GM20431 (cell line): ENCODE measurements around the gene TFCP2L1.
"Not testable (repeated sequence)": the region's sequence is repeated elsewhere in the genome, so short reads cannot be mapped to it uniquely, and the experiment has no call there.

Experiments used
- in situ Hi-C: fragments of 300-500 bp; cut with MseI, MboI; formaldehyde crosslinking; loops from one replicate; pipeline ENCODE4 v1.15.0; 2020; ENCODE audit warnings: low sequenced_read_pairs; ENCODE audit not compliant: unreplicated experiment

TFCP2L1 gene

DNA sequence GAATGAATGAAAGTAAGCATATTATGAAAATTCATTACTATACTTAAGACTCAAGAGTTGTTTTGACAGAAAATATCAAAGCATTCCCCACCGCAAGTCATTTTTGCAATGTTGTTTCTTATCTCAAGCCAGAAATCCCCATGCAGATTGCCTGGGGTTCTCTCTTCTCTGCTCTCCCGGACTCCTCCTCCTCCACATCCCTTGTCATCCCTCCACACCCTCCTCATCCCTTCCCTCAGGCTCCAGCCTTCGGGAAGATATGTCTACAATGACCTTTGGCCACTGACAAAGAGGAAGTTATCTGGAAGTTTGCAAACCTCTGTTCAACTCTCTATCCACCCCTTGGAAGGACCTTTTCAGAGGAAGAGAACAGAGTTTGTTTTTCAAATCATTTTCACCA lies 11.9 kb downstream of the TFCP2L1 start:
- in situ Hi-C loops = no loop called here

DNA sequence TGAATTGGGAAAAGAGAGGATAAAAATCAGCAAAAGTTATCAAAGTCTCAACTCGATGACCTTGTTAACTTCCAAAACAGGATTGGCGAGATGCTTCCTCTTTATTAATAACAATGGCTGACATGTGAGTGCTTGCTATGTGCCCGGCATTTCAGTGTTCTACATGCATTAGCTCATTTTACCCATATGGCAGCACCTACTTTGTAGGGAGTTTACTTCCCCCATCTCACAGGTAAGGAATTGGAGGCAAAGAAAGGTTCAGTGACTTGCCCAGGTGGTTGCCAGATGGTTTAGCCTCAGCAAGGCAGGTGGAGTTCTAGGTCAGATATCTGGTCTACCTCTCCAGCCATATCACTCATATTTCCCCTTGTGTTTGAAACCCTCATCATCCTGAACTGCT lies 12.4 kb downstream of the TFCP2L1 start:
- in situ Hi-C loops = no loop called here

DNA sequence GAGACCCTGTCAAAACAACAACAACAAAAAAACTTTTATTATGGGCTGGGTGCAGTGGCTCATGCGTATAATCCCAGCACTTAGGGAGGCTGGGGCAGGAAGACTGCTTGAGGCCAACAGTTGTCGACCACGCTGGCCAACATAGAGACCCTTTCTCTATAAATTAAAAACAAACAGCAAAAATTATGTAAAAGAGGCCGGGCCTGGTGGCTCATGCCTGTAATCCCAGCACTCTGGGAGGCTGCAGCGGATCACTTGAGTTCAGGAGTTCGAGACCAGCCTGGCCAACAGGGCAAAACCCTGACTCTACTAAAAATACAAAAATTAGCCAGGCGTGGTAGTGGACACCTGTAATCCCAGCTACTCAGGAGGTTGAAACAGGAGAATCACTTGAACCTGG lies 15.6 kb downstream of the TFCP2L1 start:
- in situ Hi-C loops = not testable (repeated sequence)

DNA sequence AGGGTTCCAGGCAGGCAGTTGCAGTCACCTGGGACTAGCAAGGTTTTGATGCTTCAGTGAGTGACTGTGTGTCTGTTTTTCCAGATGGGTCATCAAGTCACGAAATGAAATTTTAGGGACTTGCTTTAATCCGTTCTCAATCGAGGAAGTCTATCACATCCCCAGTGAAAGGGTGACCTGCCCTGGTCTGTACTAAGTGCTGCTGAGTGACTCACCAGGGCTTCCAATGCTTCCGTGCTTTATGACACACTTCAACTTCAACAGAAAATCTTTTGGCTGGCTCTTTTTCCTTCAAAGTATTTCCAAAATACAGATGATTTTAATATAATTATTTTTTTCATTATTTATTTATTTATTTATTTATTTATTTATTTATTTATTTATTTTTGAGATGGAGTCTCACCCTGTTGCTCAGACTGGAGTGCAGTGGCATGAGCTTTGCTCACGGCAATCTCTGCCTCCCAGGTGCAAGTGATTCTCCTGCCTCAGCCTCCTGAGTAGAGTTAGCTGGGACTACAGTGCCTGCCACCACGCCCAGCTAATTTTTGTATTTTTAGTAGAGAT lies 18.4 kb downstream of the TFCP2L1 start:
- in situ Hi-C loops = no loop called here

DNA sequence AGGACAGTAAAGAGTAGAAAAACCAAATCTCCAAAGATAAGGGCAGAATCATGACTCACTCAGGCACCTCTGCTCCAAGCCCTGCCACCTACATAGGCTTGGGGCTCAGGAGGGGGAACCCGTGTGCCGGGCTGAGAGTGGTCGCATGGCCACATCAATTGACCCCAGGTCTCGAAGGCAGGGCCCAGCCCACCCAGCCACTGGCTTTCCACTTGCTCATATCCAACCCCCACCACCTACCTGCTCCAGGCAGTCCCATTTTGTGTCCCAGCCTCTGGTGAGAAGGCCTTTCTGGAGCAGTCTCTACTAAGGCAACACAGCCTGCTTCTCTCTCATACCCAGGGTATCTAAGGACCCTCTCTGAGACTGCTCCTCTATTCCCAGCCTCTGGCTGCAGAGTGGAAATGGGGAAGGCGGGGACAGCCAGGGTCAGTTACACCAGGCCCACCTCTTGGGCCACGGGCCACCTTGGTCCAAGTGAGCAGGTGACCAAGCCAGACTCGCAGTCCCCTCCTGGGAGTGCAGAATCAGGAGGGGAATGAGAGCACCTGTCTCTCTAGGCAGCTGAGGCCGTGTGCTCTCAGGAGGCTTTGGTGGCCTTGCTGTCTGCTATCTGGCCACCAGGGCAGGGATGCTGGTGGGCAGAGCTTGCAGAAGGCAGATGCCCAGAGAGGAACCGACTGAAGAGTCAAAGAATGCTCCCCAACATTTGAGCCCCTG lies 20.8 kb downstream of the TFCP2L1 start:
- in situ Hi-C loops = no loop called here

DNA sequence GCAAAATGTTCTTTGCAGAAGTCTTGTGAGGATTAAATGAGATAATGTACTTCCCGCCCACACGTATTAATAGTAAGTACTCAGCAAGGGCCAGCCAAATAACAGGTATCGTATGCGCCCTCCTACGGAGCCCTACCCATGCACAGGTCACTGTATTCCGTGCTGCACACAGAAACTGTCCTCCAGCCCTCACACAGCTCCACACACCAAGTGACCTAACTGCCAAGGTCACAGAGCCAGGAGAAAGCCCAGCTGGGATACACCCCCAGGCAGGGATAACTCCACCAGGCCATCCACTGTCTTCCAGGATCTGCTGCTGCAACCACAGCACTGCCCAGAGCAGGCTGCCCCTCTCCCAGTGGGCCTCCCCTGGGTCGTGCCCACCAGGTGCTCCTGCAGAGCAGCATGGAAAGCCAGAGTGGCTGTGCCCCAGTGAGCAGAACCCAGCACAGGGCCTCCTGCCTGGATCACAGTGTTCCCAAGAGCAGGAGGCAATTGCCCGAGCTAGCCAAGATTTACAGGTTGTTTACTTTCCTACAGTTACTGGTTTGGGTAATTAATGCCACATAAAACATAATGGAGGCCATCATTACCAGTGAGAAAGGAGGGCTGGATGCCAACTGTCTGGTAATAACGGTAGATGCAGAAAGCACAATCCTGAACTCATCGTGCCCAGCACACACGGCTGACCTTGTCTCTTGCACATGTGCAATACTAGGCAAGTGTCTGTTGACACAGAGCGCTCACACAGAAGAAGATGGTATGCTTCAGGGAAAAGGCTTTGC lies 24.4 kb downstream of the TFCP2L1 start:
- in situ Hi-C loops = no loop called here

DNA sequence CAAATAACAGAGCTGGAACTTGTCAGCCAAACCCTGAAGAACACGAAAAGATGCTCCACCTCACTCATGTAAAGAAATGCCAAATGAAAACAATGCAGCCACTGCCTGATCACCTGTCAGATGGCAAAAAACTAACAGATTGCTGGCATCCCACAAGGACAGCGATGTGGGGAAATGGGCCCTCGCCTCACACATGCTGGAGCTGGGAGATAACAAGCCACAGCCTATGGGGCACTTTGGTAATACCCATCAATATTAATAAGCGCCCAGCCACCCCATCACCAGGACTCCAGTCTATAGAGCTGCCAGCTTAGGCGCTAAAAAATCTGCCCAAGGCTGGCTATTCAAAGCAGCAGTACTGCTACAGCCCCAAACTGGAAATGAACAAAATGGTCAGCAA lies 27.0 kb downstream of the TFCP2L1 start:
- in situ Hi-C loops = no loop called here

DNA sequence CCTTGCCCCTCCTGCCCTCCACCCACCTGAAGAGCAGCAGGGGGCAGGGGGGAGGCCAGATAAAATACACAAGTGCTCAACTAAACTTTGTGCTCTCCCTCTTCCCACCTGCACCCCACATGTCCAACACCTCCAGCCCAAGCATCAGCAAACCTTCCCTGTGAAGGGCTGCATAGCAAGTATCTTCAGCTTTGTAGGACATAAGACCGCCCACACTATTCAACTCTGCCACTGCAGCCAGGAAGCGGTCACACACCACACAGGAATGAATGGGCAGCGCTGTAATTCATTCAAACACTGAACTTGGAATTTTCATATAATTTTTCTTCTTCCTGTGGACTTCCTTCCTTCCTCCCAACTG lies 27.5 kb downstream of the TFCP2L1 start:
- in situ Hi-C loops = no loop called here

DNA sequence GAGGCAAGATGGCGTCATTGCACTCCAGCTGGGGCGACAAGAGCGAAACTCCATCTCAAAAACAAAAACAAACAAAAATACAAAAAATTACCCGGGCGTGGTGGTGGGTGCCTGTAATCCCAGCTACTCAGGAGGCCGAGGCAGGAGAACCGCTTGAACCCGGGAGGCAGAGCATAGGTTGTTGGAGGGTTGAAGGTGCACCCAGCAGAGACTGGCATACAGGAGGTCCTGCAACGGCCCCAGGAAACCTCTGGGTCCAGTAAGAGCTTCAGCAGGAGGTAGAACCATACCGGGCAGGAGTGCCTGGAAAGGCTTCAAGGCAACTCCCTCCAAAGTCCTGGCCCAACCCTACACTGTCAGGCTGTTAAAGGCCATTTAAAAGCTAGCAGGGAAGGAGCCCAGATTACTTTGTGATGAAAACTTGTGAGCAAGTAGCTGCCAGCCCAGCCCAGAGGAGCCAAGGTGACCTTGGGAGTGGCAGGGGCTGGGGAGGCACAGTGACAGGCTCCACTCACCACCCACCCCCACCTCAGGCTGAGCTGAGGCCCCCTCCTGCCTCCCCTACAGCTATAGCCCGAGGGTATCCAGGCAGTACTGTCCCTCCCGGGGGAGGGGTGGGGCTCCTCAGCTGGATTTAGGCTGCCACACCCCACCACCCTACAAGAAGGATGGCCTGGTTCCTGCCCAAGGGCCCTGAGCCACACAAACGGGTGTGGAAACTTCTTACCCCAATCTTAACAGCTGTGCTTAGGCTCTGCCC lies 28.1 kb downstream of the TFCP2L1 start:
- in situ Hi-C loops = no loop called here

DNA sequence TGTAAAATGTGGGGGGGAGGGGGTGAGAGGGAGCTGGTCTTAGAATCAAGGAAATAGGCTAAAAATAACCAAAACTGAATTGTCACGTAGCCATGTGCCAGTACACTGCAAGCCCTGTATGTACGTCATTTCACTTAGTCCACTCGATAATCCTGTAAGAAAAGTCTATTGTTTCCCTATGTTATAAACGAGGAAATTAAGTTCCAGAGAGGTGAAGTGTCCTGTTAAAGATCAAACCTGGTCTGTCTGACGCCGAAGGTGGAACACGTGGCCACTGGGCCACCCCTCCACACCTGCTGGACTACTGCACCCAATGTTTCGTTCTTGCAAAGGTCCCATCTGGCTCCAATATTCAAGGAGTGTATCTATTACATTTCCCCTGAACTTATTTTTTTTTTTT lies 29.6 kb downstream of the TFCP2L1 start:
- in situ Hi-C loops = no loop called here

DNA sequence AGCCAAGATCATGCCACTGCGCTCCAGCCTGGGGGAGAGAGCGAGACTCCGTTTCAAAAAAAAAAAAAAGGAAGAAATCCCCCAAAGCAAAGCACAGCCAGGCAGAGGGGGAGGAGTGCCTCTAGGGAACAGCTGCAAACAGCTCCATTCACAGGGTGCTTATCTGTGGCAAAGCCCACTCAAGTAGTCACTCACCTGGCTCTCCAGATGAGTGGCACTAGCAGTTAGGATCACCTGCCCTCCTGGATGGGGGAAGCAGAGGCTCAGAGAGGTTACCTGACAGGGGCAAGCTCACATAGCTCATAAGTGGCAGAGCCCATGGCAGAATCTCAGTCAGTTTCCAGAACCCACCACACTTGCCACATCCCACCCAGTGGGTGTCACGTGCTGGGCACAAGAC lies 30.3 kb downstream of the TFCP2L1 start:
- in situ Hi-C loops = no loop called here

DNA sequence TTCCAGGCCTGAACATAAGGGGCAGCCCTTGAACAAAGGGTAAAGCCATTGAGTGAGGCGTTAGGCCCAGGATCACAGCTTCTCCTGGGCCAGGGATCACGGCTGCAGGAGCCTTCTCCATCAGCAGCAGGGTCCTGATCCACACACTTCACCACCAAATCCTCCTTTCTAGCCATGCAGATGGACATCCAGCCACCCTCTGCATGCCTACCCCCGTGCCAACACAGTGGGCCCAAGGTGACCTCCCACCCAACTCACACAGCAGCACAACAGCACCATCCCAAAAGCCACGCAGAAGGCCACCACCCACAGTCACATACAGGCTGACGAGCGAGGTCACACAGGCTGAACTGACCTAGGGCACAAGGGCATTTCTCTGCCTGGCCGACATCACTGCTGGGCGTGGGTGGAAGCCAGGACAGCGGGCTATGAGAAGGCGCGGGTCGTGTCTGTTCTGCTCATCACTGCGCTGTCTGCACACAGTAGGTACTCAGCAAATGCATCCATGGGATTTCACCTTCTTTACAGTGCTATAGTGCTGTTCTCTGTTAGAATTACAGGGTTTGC lies 31.2 kb downstream of the TFCP2L1 start:
- in situ Hi-C loops = no loop called here

DNA sequence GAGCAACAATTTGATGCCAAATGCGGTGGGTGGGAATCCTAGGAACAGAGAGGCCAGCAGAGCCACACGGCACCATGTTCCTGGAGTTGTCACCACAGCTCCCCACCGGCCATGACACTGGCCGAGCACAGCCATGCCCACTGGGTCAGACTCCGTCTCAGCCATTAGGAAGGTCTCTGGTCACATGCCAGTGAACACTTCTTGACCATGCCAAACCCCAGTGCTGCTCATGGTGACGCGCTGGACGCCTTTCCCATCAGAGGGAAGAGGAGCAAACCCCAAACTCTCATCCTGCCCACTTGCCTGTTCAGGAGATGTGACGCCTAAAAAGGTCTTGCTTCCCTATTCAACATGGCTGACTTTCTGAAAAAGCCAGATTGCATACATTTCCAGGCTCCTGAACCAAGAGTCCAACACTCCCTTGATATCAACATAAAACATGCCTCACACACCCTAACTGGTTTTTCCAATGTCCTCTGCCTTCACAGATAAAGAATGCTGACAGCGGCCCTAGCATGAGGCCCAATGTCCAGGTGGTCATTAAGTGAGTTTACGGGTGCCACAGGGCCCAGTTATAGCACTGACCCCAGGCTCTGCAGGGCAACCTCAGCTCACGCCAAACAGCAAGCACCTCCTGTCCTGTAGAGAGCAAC lies 31.9 kb downstream of the TFCP2L1 start:
- in situ Hi-C loops = no loop called here

DNA sequence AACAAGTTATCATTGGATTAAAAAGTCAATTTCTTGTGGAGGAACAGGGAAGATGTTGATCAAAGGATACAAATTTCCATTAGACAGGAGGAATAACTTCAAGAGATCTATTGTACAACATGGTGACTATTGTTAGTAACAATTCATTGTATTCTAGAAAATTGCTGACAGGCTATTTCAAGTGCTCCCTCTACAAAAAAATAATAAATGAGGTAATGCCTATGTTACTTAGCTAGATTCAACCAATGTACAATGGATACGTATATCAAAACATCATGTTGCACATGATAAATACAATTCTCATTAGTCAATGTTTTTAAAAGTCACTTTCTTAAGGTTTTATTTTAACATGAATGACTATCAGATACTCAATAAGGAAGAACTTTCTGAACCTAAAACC lies 33.5 kb downstream of the TFCP2L1 start:
- in situ Hi-C loops = no loop called here

DNA sequence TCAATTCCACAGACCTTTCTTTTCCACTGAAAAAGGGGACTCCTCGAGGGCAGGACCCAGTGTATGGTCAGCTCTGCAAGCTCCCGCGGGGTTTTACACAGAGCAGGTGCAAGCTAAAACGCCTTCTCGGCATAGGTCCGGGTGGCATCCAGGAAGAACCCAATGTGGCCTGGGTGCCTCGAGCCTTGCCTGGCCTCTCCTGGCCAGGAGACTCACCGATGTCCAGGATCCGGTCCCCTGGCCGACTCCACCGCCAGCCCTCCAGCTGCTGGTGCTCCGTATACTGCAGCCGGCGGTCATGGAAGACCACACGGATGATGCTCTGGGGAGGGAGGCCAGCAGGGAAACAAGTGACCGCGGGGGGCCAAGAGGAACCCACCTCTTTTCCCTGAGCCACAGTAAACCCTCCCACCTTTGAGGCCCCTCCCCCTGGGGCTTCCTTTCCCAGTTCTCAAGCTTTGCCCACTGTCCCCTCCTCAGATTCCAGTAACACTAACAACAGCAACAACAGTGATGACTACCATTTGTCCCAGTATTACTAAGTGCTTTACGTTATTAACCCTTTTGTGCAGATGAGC lies 36.1 kb downstream of the TFCP2L1 start:
- in situ Hi-C loops = no loop called here

DNA sequence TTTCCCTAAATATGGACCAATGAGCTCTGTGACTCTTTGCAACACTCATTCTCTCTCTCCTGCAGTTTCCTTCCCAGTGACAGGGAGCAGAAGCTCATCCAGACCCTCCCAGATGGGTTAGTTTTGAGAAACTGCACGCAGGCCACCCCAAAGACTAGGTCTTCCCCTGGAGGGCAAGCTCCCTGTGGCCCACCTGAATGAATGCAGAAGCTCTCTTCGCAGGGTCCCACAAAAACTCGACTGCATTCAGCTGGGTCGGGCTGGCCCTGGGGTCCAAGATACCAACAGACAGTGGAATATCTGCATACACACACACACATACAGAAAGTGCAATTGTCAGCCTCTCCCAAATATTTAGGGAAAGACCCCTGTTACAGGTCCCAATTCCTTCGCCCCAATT lies 37.0 kb downstream of the TFCP2L1 start:
- in situ Hi-C loops = no loop called here

DNA sequence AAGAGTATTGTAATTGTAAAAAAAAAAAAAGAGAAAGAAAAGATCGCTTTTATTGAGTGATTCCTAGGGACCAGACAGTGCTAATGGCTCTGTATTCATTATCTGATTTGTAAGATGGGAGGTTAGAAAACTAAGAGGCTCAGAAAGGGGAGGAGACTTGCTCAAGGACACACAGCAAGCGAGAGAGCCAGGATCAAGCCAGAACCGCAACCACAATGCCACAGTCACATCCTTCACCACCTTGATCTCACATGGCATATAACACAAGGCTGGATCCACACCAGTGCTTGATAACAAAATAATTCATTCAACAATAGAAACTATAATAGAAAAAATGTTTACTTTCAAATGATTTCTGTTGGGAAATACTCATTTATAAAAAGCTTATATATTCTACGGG lies 37.5 kb downstream of the TFCP2L1 start:
- in situ Hi-C loops = no loop called here

DNA sequence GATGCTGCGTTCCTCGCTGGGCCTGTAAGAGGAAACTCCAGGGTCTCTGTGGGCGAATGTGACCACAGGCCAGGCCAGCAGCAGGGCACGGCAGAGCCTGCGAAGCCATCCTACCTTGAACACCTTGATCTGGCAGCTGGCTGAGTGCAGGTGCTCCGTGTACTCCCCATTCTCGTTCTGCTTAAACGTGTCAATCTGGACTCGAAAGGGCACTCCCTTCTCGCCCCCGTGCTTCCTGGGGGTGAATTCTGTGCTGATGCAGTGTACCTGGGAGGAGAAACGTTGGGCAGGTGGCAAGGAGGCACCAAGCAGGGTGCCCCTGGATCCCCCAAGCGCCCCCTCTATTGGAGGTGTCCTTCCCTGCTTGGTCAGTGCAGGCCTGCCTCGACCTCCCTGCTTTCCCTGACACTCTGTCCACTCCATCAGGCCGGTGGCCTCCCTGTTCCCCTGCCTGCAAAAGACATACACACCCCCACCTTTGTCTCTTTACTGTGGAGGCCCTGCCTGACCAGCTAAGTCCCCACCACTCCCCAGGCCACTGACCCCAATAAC lies 38.2 kb downstream of the TFCP2L1 start:
- in situ Hi-C loops = no loop called here

DNA sequence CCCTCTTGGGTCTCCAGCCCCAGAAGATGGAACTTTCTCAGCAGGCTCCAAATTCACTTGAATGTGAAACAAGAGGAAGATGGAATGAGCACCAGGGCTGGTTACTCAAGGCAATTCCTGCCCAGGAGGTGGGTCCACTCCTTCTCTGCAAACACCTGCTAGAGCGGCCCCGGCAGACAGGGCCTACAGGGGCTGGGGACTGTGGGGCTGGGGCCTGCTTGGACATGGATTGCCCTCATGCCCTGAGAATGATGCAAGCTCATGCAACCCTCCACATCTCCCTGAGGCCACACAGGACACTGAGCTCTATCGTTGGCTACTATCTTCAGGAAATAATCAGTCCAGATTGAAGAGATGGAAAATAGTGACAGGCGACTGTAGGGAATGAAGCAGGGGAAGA lies 39.1 kb downstream of the TFCP2L1 start:
- in situ Hi-C loops = no loop called here
